GM12872 (cell line): ENCODE results near the gene ARHGAP5.

Source experiments
- CTCF ChIP-seq: IDR thresholded peaks from 3 replicates; pipeline ENCODE4 v1.5.1; 2011; ENCODE audit warnings: low read depth, mild to moderate bottlenecking, low read length, moderate library complexity; ENCODE audit not compliant: insufficient read depth

Gene ARHGAP5

GRCh38 chr14:32047791-32048190 lies 29.3 kb upstream of the ARHGAP5 start:
- TF ChIP-seq CTCF = no peak

GRCh38 chr14:32049361-32050088 lies 27.6 kb upstream of the ARHGAP5 start:
- no peak for TF ChIP-seq CTCF

DNA sequence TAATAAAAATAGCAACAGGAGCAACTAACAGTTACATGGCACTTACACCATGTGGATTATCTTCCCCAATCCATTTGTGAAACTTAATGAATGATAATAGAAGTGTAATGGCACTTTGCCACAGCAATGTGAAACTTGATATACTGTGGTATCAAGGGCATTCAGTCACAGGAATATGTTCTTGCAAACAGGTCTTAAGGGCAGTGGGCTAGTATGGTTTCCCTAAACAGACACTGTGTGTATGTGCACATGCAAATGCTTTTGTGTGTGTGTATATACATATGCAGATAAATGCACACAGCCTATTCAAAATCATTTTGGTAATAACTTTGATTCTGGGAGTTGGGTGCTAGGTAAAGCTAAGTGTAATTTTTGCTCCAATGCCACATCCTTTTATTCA lies 26.2 kb upstream of the ARHGAP5 start:
- TF ChIP-seq CTCF = no peak

GRCh38 chr14:32054536-32054935 lies 22.6 kb upstream of the ARHGAP5 start:
- TF ChIP-seq CTCF = no peak

DNA sequence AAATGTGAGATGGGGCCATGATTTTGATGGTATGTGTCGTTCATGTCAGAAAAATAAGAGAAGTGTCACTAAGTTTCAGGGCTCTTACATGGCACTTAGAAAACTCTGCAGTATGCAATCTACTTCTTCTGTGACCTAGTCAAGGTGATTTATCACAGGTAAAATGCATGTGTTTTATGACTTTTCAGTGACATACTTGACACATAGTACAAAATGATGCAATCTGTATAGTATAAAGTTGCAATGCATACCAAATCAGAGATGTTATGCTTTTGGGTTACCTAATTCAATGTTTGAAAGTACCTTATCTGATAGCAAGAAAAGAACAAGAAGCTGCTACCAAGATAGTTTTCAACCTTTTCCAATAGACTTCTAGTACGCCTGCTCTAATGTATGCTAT lies 21.9 kb upstream of the ARHGAP5 start:
- no peak for TF ChIP-seq CTCF

DNA sequence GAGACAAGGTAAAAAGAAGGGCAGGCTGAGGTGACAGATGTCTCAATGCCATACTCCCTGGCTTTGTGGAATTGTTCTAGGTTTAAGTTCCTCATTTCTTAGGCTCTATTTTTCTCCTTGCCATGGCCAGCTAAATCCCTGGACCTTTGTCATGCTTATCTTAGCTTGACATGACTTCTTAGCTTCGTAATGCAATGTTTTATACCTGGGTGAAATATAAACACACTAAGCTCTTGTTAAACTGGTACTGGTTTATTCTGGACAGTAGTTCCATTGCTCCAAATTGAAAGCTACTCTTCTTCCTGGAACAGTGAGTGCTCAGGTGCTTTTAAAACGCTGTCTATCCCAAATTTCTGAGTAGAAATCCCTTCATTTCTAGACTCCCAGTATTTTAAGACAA lies 17.4 kb upstream of the ARHGAP5 start:
- TF ChIP-seq CTCF = no peak

DNA sequence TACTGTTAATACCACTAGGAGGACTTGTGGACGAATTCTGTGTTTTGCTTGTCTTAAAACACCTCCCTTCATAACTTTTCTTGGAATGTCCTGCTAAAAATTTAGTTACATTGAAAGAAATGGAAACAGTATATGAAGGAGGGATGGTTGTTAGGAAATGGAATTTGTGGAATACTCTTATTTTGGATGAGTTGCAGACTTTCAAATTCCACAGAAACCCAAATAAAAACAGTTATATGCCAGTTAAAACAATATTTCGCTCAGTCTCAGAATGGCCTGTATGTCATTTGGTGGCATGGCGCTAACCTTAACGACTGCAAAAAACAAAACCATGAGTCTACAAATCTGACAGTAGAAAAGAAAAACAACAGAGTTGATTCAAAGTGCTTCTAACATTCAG lies 12.2 kb upstream of the ARHGAP5 start:
- no peak for TF ChIP-seq CTCF
